Keratinocyte (primary cell): Measurements from ENCODE around the gene CHRM4. TPM values are rescaled to one million over a fixed set of nuclear protein-coding genes. Genes with fewer than 3 reads are reported as not detected.

Experiments
- DNase-seq: peaks from one replicate; pipeline ENCODE4 v3.0.0-alpha.2; 2011; ENCODE audit warnings: low read depth, missing footprints, low spot score
- FAIRE-seq: peaks from 2 replicates; lab custom pipeline; 2011; peaks lifted over from hg19 to GRCh38; lab: Jason Lieb, UNC
- H2AFZ ChIP-seq: 2 replicates; pipeline ENCODE4 v1.6.0; 2012; ENCODE audit warnings: low read length, control low read depth, inconsistent platforms; ENCODE audit not compliant: control insufficient read depth
- H3K27ac ChIP-seq: 2 replicates; pipeline ENCODE4 v1.5.1; 2011; ENCODE audit warnings: low read length; ENCODE audit not compliant: control insufficient read depth, insufficient read depth
- H3K27me3 ChIP-seq: 3 replicates; pipeline ENCODE4 v1.6.0; 2011; ENCODE audit warnings: low read length; ENCODE audit not compliant: control insufficient read depth, insufficient read depth; ENCODE audit errors: extremely low read depth
- H3K36me3 ChIP-seq, 2 experiments: 2 replicates in 1 of 2; 3 replicates in 1 of 2; pipeline ENCODE4 v1.5.1; 2011; ENCODE audit warnings: low read length in 2 of 2, mild to moderate bottlenecking in 1 of 2; ENCODE audit not compliant: control insufficient read depth in 2 of 2, insufficient read depth in 2 of 2; ENCODE audit errors: extremely low read depth in 1 of 2
- H3K4me1 ChIP-seq: 3 replicates; pipeline ENCODE4 v1.5.1; 2011; ENCODE audit warnings: low read length; ENCODE audit not compliant: control insufficient read depth, insufficient read depth; ENCODE audit errors: extremely low read depth
- H3K4me2 ChIP-seq: 3 replicates; pipeline ENCODE4 v1.6.0; 2011; ENCODE audit warnings: low read depth, low read length; ENCODE audit not compliant: control insufficient read depth, insufficient read depth; ENCODE audit errors: extremely low read depth
- H3K4me3 ChIP-seq, 3 experiments: fragments of 200-600 bp in 1 of 3; sonication (generic) in 1 of 3; 2 replicates in 2 of 3; 3 replicates in 1 of 3; pipeline ENCODE4 v1.5.1; 2011 to 2016; ENCODE audit warnings: low read length in 3 of 3, mild to moderate bottlenecking in 3 of 3, control low read depth in 2 of 3, inconsistent platforms in 1 of 3, low read depth in 1 of 3, mixed read lengths in 1 of 3, mixed run types in 1 of 3, moderate library complexity in 1 of 3; ENCODE audit not compliant: control insufficient read depth in 2 of 3, insufficient read depth in 2 of 3; ENCODE audit errors: extremely low read depth in 1 of 3
- H3K79me2 ChIP-seq: 2 replicates; pipeline ENCODE4 v1.6.0; 2012; ENCODE audit warnings: low read length; ENCODE audit not compliant: control insufficient read depth, insufficient read depth
- H3K9ac ChIP-seq: 3 replicates; pipeline ENCODE4 v1.6.0; 2011; ENCODE audit warnings: low read length; ENCODE audit not compliant: control insufficient read depth, insufficient read depth; ENCODE audit errors: extremely low read depth
- H3K9me1 ChIP-seq: 3 replicates; pipeline ENCODE4 v1.6.0; 2011; ENCODE audit warnings: low read length; ENCODE audit not compliant: control insufficient read depth, insufficient read depth; ENCODE audit errors: extremely low read depth
- H3K9me3 ChIP-seq: 2 replicates; pipeline ENCODE4 v1.5.1; 2012; ENCODE audit warnings: low read depth, low read length; ENCODE audit not compliant: control insufficient read depth
- H4K20me1 ChIP-seq: 3 replicates; pipeline ENCODE4 v1.6.0; 2011; ENCODE audit warnings: low read length; ENCODE audit not compliant: control insufficient read depth, insufficient read depth; ENCODE audit errors: extremely low read depth
- EZH2 ChIP-seq: IDR thresholded peaks from one replicate; pipeline ENCODE4 v1.6.1; 2012; ENCODE audit warnings: inconsistent platforms, mild to moderate bottlenecking, low read length, moderate library complexity
- dilution Hi-C: fragments of 300-500 bp; cut with MboI; formaldehyde crosslinking; loops from one replicate; pipeline ENCODE4 v1.7.0; 2020; ENCODE audit warnings: low sequenced_read_pairs; ENCODE audit not compliant: extremely low pct_ligation_motif_present
- polyA plus RNA-seq, 5 experiments: library from polyadenylated mRNA; depleted of rRNA in 3 of 5; stranded (reverse) in 3 of 5; stranded (forward) in 1 of 5; unstranded in 1 of 5; fragments of >200 nt; gene quantifications; 1 replicate in 1 of 5; 2 replicates in 3 of 5; 3 replicates in 1 of 5; pipeline versions ENCODE4 v1.2.1 to v1.2.3, GENCODE V29; 2011 to 2012; ENCODE audit warnings: missing spikeins in 2 of 5, low read depth in 1 of 5, low replicate concordance in 1 of 5
- TF ChIP-seq, protein P1 (sequence below), 3 experiments: IDR thresholded peaks in 1 of 3; conservative IDR thresholded peaks in 1 of 3; optimal IDR thresholded peaks in 1 of 3; 2 replicates in 2 of 3; 3 replicates in 1 of 3; pipeline versions ENCODE3 to v1.5.1; 2011; ENCODE audit warnings: low read length in 3 of 3, mild to moderate bottlenecking in 3 of 3, moderate library complexity in 2 of 3, control low read depth in 1 of 3, inconsistent platforms in 1 of 3; ENCODE audit not compliant: insufficient read depth in 2 of 3; ENCODE audit errors: extremely low read depth in 1 of 3

CHRM4 gene
- polyA plus RNA-seq, 1 donor (not counting 4 experiments of a cell fraction or from before 2014, with no cell fraction given): not detected

- dilution Hi-C loops: no loop called here
- peaks cover 3 to 15% of the 10 kb centered on the region in 2 experiments for H3K36me3 ChIP-seq
- no peak for DNase-seq
Measured at GRCh38 chr11:46437122-46437689, 45.6 kb upstream of the CHRM4 start.

DNA sequence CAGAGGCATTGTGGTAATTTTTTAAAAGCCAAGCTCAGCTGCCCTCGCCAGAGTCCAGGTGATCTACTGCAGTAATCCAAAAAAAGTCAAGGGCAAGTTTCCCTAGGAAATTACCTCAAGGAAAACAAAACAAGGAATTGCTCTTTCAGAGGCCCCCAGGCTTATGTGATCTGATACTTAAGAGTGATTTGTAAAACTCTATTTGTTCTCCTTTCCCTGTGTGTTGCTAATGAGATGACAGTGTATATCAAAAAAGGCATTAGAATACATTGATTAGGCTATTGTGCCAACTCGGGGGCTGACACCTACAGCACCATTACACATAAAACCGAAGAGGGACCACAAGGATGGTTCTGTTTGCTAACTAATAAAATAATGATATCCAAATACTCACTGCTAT is 44.5 kb upstream of the CHRM4 start:
- H3K9ac ChIP-seq: no peak overlapping the region
- no peaks in the 10 kb centered on the region for H3K4me1 ChIP-seq
- FAIRE-seq: no peak
- dilution Hi-C loops: no loop called here
- no peaks in the 10 kb centered on the region for H3K79me2 ChIP-seq
- H3K9me3 ChIP-seq: no peaks in the 10 kb centered on the region
- H3K9me1 ChIP-seq: no peaks in the 10 kb centered on the region
- no peak overlapping the region for H2AFZ ChIP-seq
- H3K36me3 ChIP-seq: peaks cover 5 to 19% of the 10 kb centered on the region in 2 experiments
- no peak overlapping the region for H3K4me3 ChIP-seq
- DNase-seq: no peak
- H3K4me2 ChIP-seq: no peak overlapping the region
- H4K20me1 ChIP-seq: no peaks in the 10 kb centered on the region
- no peak overlapping the region for H3K27ac ChIP-seq
- TF ChIP-seq, protein P1, sequence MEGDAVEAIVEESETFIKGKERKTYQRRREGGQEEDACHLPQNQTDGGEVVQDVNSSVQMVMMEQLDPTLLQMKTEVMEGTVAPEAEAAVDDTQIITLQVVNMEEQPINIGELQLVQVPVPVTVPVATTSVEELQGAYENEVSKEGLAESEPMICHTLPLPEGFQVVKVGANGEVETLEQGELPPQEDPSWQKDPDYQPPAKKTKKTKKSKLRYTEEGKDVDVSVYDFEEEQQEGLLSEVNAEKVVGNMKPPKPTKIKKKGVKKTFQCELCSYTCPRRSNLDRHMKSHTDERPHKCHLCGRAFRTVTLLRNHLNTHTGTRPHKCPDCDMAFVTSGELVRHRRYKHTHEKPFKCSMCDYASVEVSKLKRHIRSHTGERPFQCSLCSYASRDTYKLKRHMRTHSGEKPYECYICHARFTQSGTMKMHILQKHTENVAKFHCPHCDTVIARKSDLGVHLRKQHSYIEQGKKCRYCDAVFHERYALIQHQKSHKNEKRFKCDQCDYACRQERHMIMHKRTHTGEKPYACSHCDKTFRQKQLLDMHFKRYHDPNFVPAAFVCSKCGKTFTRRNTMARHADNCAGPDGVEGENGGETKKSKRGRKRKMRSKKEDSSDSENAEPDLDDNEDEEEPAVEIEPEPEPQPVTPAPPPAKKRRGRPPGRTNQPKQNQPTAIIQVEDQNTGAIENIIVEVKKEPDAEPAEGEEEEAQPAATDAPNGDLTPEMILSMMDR (optimal IDR thresholded peaks at IDR 0.05 in 1 of 3, IDR thresholded peaks at IDR 0.05 in 1 of 3, conservative IDR thresholded peaks at IDR 0.05 in 1 of 3; ENCODE audit: extremely low read depth in 1 of 3, insufficient read depth in 2 of 3, low read length in 3 of 3): no peak
- TF ChIP-seq EZH2: no peak
- no peaks in the 10 kb centered on the region for H3K27me3 ChIP-seq

More at GRCh38 chr11:46437122-46437689, 45.6 kb upstream of the CHRM4 start:
- no peaks in the 10 kb centered on the region for H3K79me2 ChIP-seq
- no peaks in the 10 kb centered on the region for H3K9me1 ChIP-seq
- no peaks in the 10 kb centered on the region for H4K20me1 ChIP-seq
- no peak for FAIRE-seq
- H3K27me3 ChIP-seq: no peaks in the 10 kb centered on the region
- no peak overlapping the region for H2AFZ ChIP-seq
- no peaks in the 10 kb centered on the region for H3K4me1 ChIP-seq
- H3K4me3 ChIP-seq: no peak overlapping the region
- no peak overlapping the region for H3K4me2 ChIP-seq
- TF ChIP-seq EZH2: no peak
- TF ChIP-seq, protein P1 (optimal IDR thresholded peaks at IDR 0.05 in 1 of 3, IDR thresholded peaks at IDR 0.05 in 1 of 3, conservative IDR thresholded peaks at IDR 0.05 in 1 of 3; ENCODE audit: extremely low read depth in 1 of 3, insufficient read depth in 2 of 3, low read length in 3 of 3): no peak
- no peak overlapping the region for H3K9ac ChIP-seq
- H3K9me3 ChIP-seq: no peaks in the 10 kb centered on the region
- H3K27ac ChIP-seq: no peak overlapping the region
